ENCODE data around the gene EBNA1BP2. TPM values are rescaled to one million over a fixed set of nuclear protein-coding genes. Genes with fewer than 3 reads are reported as not detected.

EBNA1BP2 gene
- total RNA-seq, 1 donor from 2014 or later, result 51.1 TPM

DNA sequence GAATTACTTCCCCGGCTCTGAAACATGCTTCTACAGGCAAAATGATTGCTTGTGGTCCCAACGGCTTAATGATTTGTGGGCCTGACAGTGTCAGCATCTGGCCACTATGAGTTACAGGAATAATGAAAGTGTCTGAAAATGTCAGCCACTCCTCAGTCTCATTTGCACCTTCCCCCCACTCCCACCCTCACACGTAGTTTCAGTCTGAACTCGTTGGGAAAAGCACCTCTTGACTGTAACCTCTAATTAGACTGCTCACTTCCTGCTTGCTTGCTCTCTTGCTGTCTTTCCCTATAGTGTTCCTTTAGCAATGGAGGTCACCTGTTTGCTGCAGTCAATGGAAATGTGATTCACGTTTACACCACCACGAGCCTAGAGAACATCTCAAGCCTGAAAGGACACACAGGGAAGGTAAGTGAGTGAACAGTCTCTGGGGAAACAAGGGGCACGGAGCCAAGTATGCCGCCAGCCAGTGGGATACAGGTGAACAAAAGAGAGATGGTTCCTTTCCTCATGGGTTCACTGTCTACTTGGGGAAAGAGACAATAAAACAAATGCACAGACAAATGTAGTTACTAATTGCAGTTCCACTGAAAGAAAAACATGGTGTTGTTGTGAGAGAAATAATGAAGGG lies 27.1 kb upstream of the EBNA1BP2 start:
- peaks cover 9% of the 10 kb centered on the region for H3K36me3 Mint-ChIP-seq
- DNase-seq (ENCODE audit: low spot score in 2 of 2, unreplicated experiment in 2 of 2), result no peak
- TF ChIP-seq, protein P1, sequence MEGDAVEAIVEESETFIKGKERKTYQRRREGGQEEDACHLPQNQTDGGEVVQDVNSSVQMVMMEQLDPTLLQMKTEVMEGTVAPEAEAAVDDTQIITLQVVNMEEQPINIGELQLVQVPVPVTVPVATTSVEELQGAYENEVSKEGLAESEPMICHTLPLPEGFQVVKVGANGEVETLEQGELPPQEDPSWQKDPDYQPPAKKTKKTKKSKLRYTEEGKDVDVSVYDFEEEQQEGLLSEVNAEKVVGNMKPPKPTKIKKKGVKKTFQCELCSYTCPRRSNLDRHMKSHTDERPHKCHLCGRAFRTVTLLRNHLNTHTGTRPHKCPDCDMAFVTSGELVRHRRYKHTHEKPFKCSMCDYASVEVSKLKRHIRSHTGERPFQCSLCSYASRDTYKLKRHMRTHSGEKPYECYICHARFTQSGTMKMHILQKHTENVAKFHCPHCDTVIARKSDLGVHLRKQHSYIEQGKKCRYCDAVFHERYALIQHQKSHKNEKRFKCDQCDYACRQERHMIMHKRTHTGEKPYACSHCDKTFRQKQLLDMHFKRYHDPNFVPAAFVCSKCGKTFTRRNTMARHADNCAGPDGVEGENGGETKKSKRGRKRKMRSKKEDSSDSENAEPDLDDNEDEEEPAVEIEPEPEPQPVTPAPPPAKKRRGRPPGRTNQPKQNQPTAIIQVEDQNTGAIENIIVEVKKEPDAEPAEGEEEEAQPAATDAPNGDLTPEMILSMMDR (IDR thresholded peaks at IDR 0.05; ENCODE audit: unreplicated experiment), result no peak
- H3K4me1 Mint-ChIP-seq, result peaks cover 9% of the 10 kb centered on the region
- no peak overlapping the region for H3K4me3 Mint-ChIP-seq
- peaks cover 14% of the 10 kb centered on the region for H3K9me3 Mint-ChIP-seq
- H3K27me3 Mint-ChIP-seq (ENCODE audit: low read depth), result no peaks in the 10 kb centered on the region
- no peak overlapping the region for H3K27ac Mint-ChIP-seq

DNA sequence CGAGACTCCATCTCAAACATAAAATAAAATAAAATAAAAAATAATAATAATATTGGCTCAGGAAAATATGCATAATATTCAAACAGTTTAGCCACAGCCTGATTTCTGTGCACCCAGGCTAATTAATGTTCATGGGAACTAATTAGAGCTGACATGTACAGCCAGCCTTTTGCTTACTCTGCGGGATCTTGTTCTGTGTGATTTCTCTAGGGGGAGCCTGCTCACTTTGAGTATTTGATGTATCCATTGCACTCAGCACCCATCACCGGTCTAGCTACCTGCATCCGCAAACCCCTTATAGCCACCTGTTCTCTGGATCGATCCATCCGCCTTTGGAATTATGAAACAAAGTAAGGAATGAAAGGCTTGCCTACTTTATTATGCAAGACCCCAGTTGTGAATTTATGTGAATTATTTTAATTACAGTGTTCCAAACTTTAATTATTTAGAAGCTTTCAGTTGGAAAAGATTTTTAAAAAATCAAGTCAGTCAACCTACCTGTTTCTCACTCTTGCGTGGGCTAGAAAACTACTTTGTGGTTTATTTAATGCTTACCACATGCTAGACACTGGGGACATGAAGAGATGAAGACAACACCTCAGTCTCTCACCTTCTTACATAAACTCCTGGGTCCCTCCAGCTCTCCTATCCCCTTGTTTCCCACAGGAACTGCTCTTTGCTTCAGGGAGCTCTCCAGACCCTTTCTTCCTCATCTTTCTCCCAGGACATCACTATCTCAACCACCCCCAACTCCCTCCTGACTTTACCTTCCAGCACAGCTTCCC lies 25.4 kb upstream of the EBNA1BP2 start:
- no peaks in the 10 kb centered on the region for H3K27me3 Mint-ChIP-seq (ENCODE audit: low read depth)
- TF ChIP-seq, protein P1 (IDR thresholded peaks at IDR 0.05; ENCODE audit: unreplicated experiment), result no peak
- H3K36me3 Mint-ChIP-seq, result peaks cover 2% of the 10 kb centered on the region
- H3K4me1 Mint-ChIP-seq, result peaks cover 9% of the 10 kb centered on the region
- no peak overlapping the region for H3K4me3 Mint-ChIP-seq
- H3K27ac Mint-ChIP-seq, result no peak overlapping the region
- DNase-seq (ENCODE audit: low spot score in 2 of 2, unreplicated experiment in 2 of 2), result no peak
- peaks cover 10% of the 10 kb centered on the region for H3K9me3 Mint-ChIP-seq

- peaks cover 6% of the 10 kb centered on the region for H3K36me3 Mint-ChIP-seq
- no peaks in the 10 kb centered on the region for H3K27me3 Mint-ChIP-seq (ENCODE audit: low read depth)
- no peak overlapping the region for H3K4me3 Mint-ChIP-seq
- DNase-seq (ENCODE audit: low spot score in 2 of 2, unreplicated experiment in 2 of 2), result no peak
- peaks cover 29% of the 10 kb centered on the region for H3K9me3 Mint-ChIP-seq
- no peak overlapping the region for H3K27ac Mint-ChIP-seq
- H3K4me1 Mint-ChIP-seq, result peaks cover 9% of the 10 kb centered on the region
- TF ChIP-seq, protein P1 (IDR thresholded peaks at IDR 0.05; ENCODE audit: unreplicated experiment), result no peak
Observed at GRCh38 chr1:43194509-43194908, 22.4 kb upstream of the EBNA1BP2 start.

DNA sequence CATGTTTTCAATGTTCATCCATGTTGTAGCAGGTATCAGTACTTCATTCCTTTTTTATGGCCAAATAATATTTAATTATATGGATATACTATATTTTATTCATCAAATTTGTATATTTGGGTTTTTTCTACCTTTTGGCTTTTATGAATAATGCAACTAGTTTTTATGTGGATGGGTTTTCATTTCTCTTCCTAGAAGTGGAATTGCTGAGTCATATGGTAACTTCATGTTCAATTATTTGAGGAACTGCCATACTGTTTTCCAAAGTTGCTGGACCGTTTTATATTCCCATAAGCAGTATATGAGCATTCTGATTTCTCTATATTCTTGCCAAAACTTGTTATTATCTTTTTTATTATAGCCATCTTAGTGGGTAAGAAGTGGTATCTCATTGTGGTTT lies 16.0 kb upstream of the EBNA1BP2 start:
- no peaks in the 10 kb centered on the region for H3K27me3 Mint-ChIP-seq (ENCODE audit: low read depth)
- H3K27ac Mint-ChIP-seq, result no peak overlapping the region
- peaks cover 28% of the 10 kb centered on the region for H3K9me3 Mint-ChIP-seq
- peaks cover 4% of the 10 kb centered on the region for H3K36me3 Mint-ChIP-seq
- DNase-seq (ENCODE audit: low spot score in 2 of 2, unreplicated experiment in 2 of 2), result no peak
- H3K4me3 Mint-ChIP-seq, result no peak overlapping the region
- TF ChIP-seq, protein P1 (IDR thresholded peaks at IDR 0.05; ENCODE audit: unreplicated experiment), result no peak
- H3K4me1 Mint-ChIP-seq, result no peaks in the 10 kb centered on the region

DNA sequence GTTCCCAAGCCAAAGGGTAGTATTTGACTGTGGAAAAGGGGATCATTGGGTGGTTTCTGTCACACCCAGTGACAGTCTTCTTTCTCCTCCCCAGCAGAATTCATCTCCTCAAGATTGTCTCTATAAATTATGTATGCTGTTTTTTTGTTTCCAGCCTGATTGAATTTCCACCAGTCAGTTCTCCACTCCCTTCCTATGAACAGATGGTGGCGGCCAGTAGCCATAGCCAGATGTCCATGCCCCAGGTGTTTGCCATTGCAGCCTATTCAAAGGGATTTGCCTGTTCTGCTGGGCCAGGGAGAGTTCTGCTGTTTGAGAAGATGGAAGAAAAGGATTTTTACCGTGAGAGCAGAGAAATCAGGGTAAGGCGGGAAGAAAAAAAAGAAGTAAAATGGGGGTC lies 12.9 kb upstream of the EBNA1BP2 start:
- Mint-ChIP-seq H3K4me3 (no peak overlapping the region), H3K36me3 (peaks cover 1% of the 10 kb centered on the region), H3K27ac (no peak overlapping the region), H3K4me1 (no peaks in the 10 kb centered on the region), H3K9me3 (peaks cover 13% of the 10 kb centered on the region), H3K27me3 (ENCODE audit: low read depth) (no peaks in the 10 kb centered on the region)
- DNase-seq (ENCODE audit: low spot score in 2 of 2, unreplicated experiment in 2 of 2), result no peak
- TF ChIP-seq, protein P1 (IDR thresholded peaks at IDR 0.05; ENCODE audit: unreplicated experiment), result no peak
